ENCODE data around the gene CYP2C9.
"Not testable (repeated sequence)": the region's sequence is repeated elsewhere in the genome, so short reads cannot be mapped to it uniquely, and the experiment has no call there.

CYP2C9 gene

GRCh38 chr10:94938383-94938782 lies at the start of gene CYP2C9:
Gene CYP2C9, plus strand, starts transcription at chr10:94938658. Its CDS starts 25 bp downstream, at chr10:94938683.
- H3K4me3 Mint-ChIP-seq: no peak within 1 kb of the TSS
- peaks cover 4% of the 10 kb centered on the region for H3K27me3 Mint-ChIP-seq (ENCODE audit: low read depth, poor library complexity)
- no peak for DNase-seq
- H3K4me1 Mint-ChIP-seq: no peaks in the 10 kb centered on the region
- H3K9me3 Mint-ChIP-seq: peaks cover 19% of the 10 kb centered on the region
- H3K36me3 Mint-ChIP-seq (ENCODE audit: low read depth): no peaks in the 10 kb centered on the region
- no peak within 1 kb of the TSS for H3K27ac Mint-ChIP-seq
- TF ChIP-seq, protein P1, sequence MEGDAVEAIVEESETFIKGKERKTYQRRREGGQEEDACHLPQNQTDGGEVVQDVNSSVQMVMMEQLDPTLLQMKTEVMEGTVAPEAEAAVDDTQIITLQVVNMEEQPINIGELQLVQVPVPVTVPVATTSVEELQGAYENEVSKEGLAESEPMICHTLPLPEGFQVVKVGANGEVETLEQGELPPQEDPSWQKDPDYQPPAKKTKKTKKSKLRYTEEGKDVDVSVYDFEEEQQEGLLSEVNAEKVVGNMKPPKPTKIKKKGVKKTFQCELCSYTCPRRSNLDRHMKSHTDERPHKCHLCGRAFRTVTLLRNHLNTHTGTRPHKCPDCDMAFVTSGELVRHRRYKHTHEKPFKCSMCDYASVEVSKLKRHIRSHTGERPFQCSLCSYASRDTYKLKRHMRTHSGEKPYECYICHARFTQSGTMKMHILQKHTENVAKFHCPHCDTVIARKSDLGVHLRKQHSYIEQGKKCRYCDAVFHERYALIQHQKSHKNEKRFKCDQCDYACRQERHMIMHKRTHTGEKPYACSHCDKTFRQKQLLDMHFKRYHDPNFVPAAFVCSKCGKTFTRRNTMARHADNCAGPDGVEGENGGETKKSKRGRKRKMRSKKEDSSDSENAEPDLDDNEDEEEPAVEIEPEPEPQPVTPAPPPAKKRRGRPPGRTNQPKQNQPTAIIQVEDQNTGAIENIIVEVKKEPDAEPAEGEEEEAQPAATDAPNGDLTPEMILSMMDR (IDR thresholded peaks at IDR 0.05): no peak

DNA sequence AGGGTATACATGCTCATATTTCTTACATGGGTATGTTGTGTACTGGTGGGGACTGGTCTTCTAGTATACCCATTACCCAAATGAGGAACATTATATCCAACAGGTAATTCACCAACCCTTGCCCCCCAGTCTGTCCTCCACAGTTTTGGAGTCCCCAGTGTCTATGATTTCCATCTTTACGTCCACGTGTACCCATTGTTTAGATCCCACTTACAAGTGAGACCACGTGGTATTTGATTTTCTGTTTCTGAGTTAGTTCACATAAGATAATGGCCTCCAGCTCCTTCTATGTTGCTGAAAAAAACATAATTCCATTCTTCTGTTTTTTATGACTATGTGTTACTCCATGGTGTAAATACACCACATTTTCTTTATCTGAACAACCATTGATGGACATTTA lies 49.3 kb upstream of the CYP2C9 start:
- no peak for DNase-seq
- Mint-ChIP-seq H3K4me3 (no peak overlapping the region), H3K4me1 (no peaks in the 10 kb centered on the region), H3K27me3 (ENCODE audit: low read depth, poor library complexity) (no peaks in the 10 kb centered on the region), H3K27ac (no peak overlapping the region), H3K36me3 (ENCODE audit: low read depth) (no peaks in the 10 kb centered on the region), H3K9me3 (peaks cover 22% of the 10 kb centered on the region)
- TF ChIP-seq, protein P1 (IDR thresholded peaks at IDR 0.05): no peak

GRCh38 chr10:94890264-94891022 lies 48.0 kb upstream of the CYP2C9 start:
- Mint-ChIP-seq H3K4me3 (no peak overlapping the region), H3K9me3 (peaks cover 30% of the 10 kb centered on the region), H3K36me3 (ENCODE audit: low read depth) (no peaks in the 10 kb centered on the region), H3K27me3 (ENCODE audit: low read depth, poor library complexity) (no peaks in the 10 kb centered on the region), H3K27ac (no peak overlapping the region), H3K4me1 (no peaks in the 10 kb centered on the region)
- TF ChIP-seq, protein P1 (IDR thresholded peaks at IDR 0.05): no peak
- no peak for DNase-seq

DNA sequence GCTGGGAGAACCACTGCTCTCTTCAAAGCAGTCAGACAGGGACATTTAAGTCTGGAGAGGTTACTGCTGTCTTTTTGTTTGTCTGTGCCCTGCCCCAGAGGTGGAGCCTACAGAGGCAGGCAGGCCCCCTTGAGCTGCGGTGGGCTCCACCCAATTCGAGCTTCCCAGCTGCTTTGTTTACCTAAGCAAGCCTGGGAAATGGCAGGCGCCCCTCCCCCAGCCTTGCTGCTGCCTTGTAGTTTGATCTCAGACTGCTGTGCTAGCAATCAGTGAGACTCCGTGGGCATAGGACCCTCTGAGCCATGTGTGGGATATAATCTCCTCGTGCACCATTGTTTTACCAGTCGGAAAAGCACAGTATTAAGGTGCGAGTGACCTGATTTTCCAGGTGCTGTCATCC lies 40.0 kb upstream of the CYP2C9 start:
- not testable (repeated sequence) for H3K4me1 Mint-ChIP-seq; DNase-seq; H3K27me3 Mint-ChIP-seq (ENCODE audit: low read depth, poor library complexity); H3K36me3 Mint-ChIP-seq (ENCODE audit: low read depth); H3K4me3 Mint-ChIP-seq; H3K27ac Mint-ChIP-seq
- H3K9me3 Mint-ChIP-seq: peaks cover 60% of the 10 kb centered on the region

DNA sequence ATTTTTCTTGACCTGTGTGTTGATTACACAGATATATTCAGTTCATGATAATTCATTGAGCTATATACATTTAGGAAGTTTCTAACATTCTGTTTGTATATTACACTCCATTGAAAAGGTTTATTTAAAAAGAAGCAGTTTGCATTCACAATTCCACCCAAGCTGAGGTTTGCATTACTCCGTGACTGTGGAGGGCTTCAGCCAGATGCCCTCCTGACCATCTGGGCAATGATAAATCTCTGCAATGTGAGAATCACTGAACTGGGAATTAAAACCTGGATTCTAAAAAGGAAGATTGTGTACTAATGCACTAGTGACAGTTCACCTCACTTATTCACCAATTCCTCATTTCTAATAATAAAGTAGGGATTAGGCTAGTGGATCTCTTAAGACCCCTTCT lies 36.4 kb upstream of the CYP2C9 start:
- Mint-ChIP-seq H3K36me3 (ENCODE audit: low read depth) (no peaks in the 10 kb centered on the region), H3K27me3 (ENCODE audit: low read depth, poor library complexity) (peaks cover 8% of the 10 kb centered on the region)

GRCh38 chr10:94902570-94902969 lies 35.9 kb upstream of the CYP2C9 start:
- H3K27me3 Mint-ChIP-seq (ENCODE audit: low read depth, poor library complexity): peaks cover 8% of the 10 kb centered on the region

More for the DNA sequence above, 36.4 kb upstream of the CYP2C9 start:
- DNase-seq: no peak
- Mint-ChIP-seq H3K4me1 (no peaks in the 10 kb centered on the region), H3K4me3 (no peak overlapping the region), H3K9me3 (peaks cover 40% of the 10 kb centered on the region), H3K27ac (no peak overlapping the region)
- TF ChIP-seq, protein P1 (IDR thresholded peaks at IDR 0.05): no peak

DNA sequence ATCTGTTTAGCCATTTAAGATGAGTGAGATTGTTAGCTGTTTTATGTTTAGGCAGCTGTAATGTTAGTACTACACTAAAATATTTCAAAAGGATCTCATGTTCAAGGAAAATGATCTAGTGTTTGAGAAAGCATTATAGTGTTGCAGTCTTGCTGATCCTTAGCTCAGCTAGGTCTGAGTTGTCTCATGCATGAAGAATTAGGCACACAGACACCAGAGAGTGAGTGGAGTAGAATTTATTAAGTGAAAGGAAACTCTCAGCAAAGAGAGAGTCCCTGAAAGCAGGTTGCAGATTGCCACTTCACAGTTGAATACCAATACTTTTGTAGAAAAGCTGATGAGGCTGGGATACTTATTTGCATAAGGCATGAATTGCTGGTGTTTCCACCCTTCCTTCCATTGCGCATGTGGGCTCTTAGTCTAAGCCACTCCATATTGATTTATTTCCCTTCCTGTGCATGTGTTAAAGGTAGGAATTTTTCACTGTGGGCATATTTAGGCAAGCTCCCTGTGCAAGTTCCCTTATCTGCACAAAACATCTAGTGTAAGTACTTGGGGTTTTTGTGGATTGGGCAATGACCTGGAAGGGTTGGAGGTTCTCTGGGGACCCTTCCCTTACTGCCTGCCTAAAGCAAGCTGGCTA lies 33.8 kb upstream of the CYP2C9 start:
- not testable (repeated sequence) for H3K4me3 Mint-ChIP-seq; H3K27me3 Mint-ChIP-seq (ENCODE audit: low read depth, poor library complexity); H3K4me1 Mint-ChIP-seq; DNase-seq; H3K36me3 Mint-ChIP-seq (ENCODE audit: low read depth); H3K27ac Mint-ChIP-seq
- H3K9me3 Mint-ChIP-seq: peaks cover 41% of the 10 kb centered on the region

More at GRCh38 chr10:94902570-94902969, 35.9 kb upstream of the CYP2C9 start:
- Mint-ChIP-seq H3K4me1 (no peaks in the 10 kb centered on the region), H3K4me3 (no peak overlapping the region), H3K9me3 (peaks cover 40% of the 10 kb centered on the region), H3K27ac (no peak overlapping the region), H3K36me3 (ENCODE audit: low read depth) (no peaks in the 10 kb centered on the region)
- TF ChIP-seq, protein P1 (IDR thresholded peaks at IDR 0.05): no peak
- no peak for DNase-seq

All from nephron progenitor cell (in vitro differentiated cells).